ENCODE data around the gene FNBP1.
"Not testable (repeated sequence)": the region's sequence is repeated elsewhere in the genome, so short reads cannot be mapped to it uniquely, and the experiment has no call there.

Gene FNBP1

GRCh38 chr9:129904734-129905133, 138.3 kb downstream of the FNBP1 start:
- H3K27ac ChIP-seq (ENCODE audit: low read length): no peak overlapping the region
- no peaks in the 10 kb centered on the region for H3K9me3 ChIP-seq (ENCODE audit: insufficient read depth, low read depth, low read length)
- peaks cover 32% of the 10 kb centered on the region for H3K36me3 ChIP-seq (ENCODE audit: insufficient read depth, low read depth, low read length)
- H3K4me3 ChIP-seq (ENCODE audit: low read length): no peak overlapping the region
- peaks cover 5% of the 10 kb centered on the region; the same call in 1 of the 2 replicates for H3K4me1 ChIP-seq (ENCODE audit: insufficient read depth, low read length)
- no peaks in the 10 kb centered on the region for H3K27me3 ChIP-seq (ENCODE audit: insufficient read depth, low read length)
- no peak overlapping the region for H3K9ac ChIP-seq (ENCODE audit: low read depth, low read length)

GRCh38 chr9:129902740-129903134, 140.3 kb downstream of the FNBP1 start:
- no peaks in the 10 kb centered on the region for H3K27me3 ChIP-seq (ENCODE audit: insufficient read depth, low read length)
- no peak overlapping the region for H3K9ac ChIP-seq (ENCODE audit: low read depth, low read length)
- H3K9me3 ChIP-seq (ENCODE audit: insufficient read depth, low read depth, low read length): no peaks in the 10 kb centered on the region
- H3K4me1 ChIP-seq (ENCODE audit: insufficient read depth, low read length): no peaks in the 10 kb centered on the region
- H3K27ac ChIP-seq (ENCODE audit: low read length): no peak overlapping the region
- H3K4me3 ChIP-seq (ENCODE audit: low read length): no peak overlapping the region
- peaks cover 36% of the 10 kb centered on the region for H3K36me3 ChIP-seq (ENCODE audit: insufficient read depth, low read depth, low read length)

- H3K4me3 ChIP-seq (ENCODE audit: low read length): no peak overlapping the region
- no peaks in the 10 kb centered on the region for H3K27me3 ChIP-seq (ENCODE audit: insufficient read depth, low read length)
- H3K4me1 ChIP-seq (ENCODE audit: insufficient read depth, low read length): no peaks in the 10 kb centered on the region
- H3K36me3 ChIP-seq (ENCODE audit: insufficient read depth, low read depth, low read length): peaks cover 33% of the 10 kb centered on the region
- H3K27ac ChIP-seq (ENCODE audit: low read length): no peak overlapping the region
- no peak overlapping the region for H3K9ac ChIP-seq (ENCODE audit: low read depth, low read length)
- no peaks in the 10 kb centered on the region for H3K9me3 ChIP-seq (ENCODE audit: insufficient read depth, low read depth, low read length)
Measured at GRCh38 chr9:129901993-129902739, 140.8 kb downstream of the FNBP1 start.

- Histone ChIP-seq H3K9me3 (ENCODE audit: insufficient read depth, low read depth, low read length) (no peaks in the 10 kb centered on the region), H3K27ac (ENCODE audit: low read length) (no peak overlapping the region), H3K9ac (ENCODE audit: low read depth, low read length) (no peak overlapping the region), H3K36me3 (ENCODE audit: insufficient read depth, low read depth, low read length) (peaks cover 34% of the 10 kb centered on the region), H3K4me3 (ENCODE audit: low read length) (no peak overlapping the region), H3K4me1 (ENCODE audit: insufficient read depth, low read length) (no peaks in the 10 kb centered on the region), H3K27me3 (ENCODE audit: insufficient read depth, low read length) (no peaks in the 10 kb centered on the region)
Measured at GRCh38 chr9:129900263-129901027, 142.5 kb downstream of the FNBP1 start.

- Histone ChIP-seq H3K4me1 (ENCODE audit: insufficient read depth, low read length) (no peaks in the 10 kb centered on the region), H3K27ac (ENCODE audit: low read length) (no peak overlapping the region), H3K36me3 (ENCODE audit: insufficient read depth, low read depth, low read length) (peaks cover 40% of the 10 kb centered on the region)
Measured at GRCh38 chr9:129899620-129900019, 143.4 kb downstream of the FNBP1 start.

GRCh38 chr9:129898185-129898584, 144.8 kb downstream of the FNBP1 start:
- H3K27me3 ChIP-seq (ENCODE audit: insufficient read depth, low read length): no peaks in the 10 kb centered on the region
- H3K36me3 ChIP-seq (ENCODE audit: insufficient read depth, low read depth, low read length): peaks cover 40% of the 10 kb centered on the region
- H3K9ac ChIP-seq (ENCODE audit: low read depth, low read length): no peak overlapping the region
- no peak overlapping the region for H3K27ac ChIP-seq (ENCODE audit: low read length)
- H3K9me3 ChIP-seq (ENCODE audit: insufficient read depth, low read depth, low read length): no peaks in the 10 kb centered on the region
- no peak overlapping the region for H3K4me3 ChIP-seq (ENCODE audit: low read length)
- H3K4me1 ChIP-seq (ENCODE audit: insufficient read depth, low read length): no peaks in the 10 kb centered on the region

More at GRCh38 chr9:129899620-129900019, 143.4 kb downstream of the FNBP1 start:
- Histone ChIP-seq H3K4me3 (ENCODE audit: low read length) (no peak overlapping the region), H3K9ac (ENCODE audit: low read depth, low read length) (no peak overlapping the region), H3K27me3 (ENCODE audit: insufficient read depth, low read length) (no peaks in the 10 kb centered on the region), H3K9me3 (ENCODE audit: insufficient read depth, low read depth, low read length) (no peaks in the 10 kb centered on the region)

GRCh38 chr9:129897263-129897662, 145.7 kb downstream of the FNBP1 start:
- Histone ChIP-seq H3K27ac (ENCODE audit: low read length) (no peak overlapping the region), H3K9ac (ENCODE audit: low read depth, low read length) (no peak overlapping the region), H3K27me3 (ENCODE audit: insufficient read depth, low read length) (no peaks in the 10 kb centered on the region), H3K9me3 (ENCODE audit: insufficient read depth, low read depth, low read length) (no peaks in the 10 kb centered on the region), H3K36me3 (ENCODE audit: insufficient read depth, low read depth, low read length) (peaks cover 40% of the 10 kb centered on the region), H3K4me3 (ENCODE audit: low read length) (no peak overlapping the region), H3K4me1 (ENCODE audit: insufficient read depth, low read length) (no peaks in the 10 kb centered on the region)

- Histone ChIP-seq H3K36me3 (ENCODE audit: insufficient read depth, low read depth, low read length) (peaks cover 33% of the 10 kb centered on the region), H3K4me1 (ENCODE audit: insufficient read depth, low read length) (no peaks in the 10 kb centered on the region), H3K9me3 (ENCODE audit: insufficient read depth, low read depth, low read length) (no peaks in the 10 kb centered on the region), H3K4me3 (ENCODE audit: low read length) (no peak overlapping the region), H3K27ac (ENCODE audit: low read length) (no peak overlapping the region), H3K27me3 (ENCODE audit: insufficient read depth, low read length) (no peaks in the 10 kb centered on the region), H3K9ac (ENCODE audit: low read depth, low read length) (no peak overlapping the region)
Measured at GRCh38 chr9:129895376-129896268, 147.4 kb downstream of the FNBP1 start.

GRCh38 chr9:129894120-129894823, 148.7 kb downstream of the FNBP1 start:
- peaks cover 5% of the 10 kb centered on the region for H3K4me1 ChIP-seq (ENCODE audit: insufficient read depth, low read length)
- H3K36me3 ChIP-seq (ENCODE audit: insufficient read depth, low read depth, low read length): peaks cover 20% of the 10 kb centered on the region
- no peak overlapping the region for H3K4me3 ChIP-seq (ENCODE audit: low read length)
- H3K27ac ChIP-seq (ENCODE audit: low read length): no peak overlapping the region
- H3K9me3 ChIP-seq (ENCODE audit: insufficient read depth, low read depth, low read length): no peaks in the 10 kb centered on the region
- H3K9ac ChIP-seq (ENCODE audit: low read depth, low read length): no peak overlapping the region
- H3K27me3 ChIP-seq (ENCODE audit: insufficient read depth, low read length): no peaks in the 10 kb centered on the region

GRCh38 chr9:129891569-129891968, 151.4 kb downstream of the FNBP1 start:
- Histone ChIP-seq H3K4me1 (ENCODE audit: insufficient read depth, low read length) (peaks cover 5% of the 10 kb centered on the region), H3K36me3 (ENCODE audit: insufficient read depth, low read depth, low read length) (peaks cover 20% of the 10 kb centered on the region), H3K9ac (ENCODE audit: low read depth, low read length) (no peak overlapping the region), H3K9me3 (ENCODE audit: insufficient read depth, low read depth, low read length) (no peaks in the 10 kb centered on the region), H3K27ac (ENCODE audit: low read length) (no peak overlapping the region), H3K4me3 (ENCODE audit: low read length) (no peak overlapping the region), H3K27me3 (ENCODE audit: insufficient read depth, low read length) (no peaks in the 10 kb centered on the region)

- not testable (repeated sequence) for H3K9me3 ChIP-seq (ENCODE audit: insufficient read depth, low read depth, low read length); H3K27ac ChIP-seq (ENCODE audit: low read length); H3K4me1 ChIP-seq (ENCODE audit: insufficient read depth, low read length); H3K27me3 ChIP-seq (ENCODE audit: insufficient read depth, low read length)
- Histone ChIP-seq H3K9ac (ENCODE audit: low read depth, low read length) (peak overlapping the region; percentile 72; the same call in 1 of the 2 replicates), H3K4me3 (ENCODE audit: low read length) (peak overlapping the region; percentile 52; the same call in 1 of the 2 replicates), H3K36me3 (ENCODE audit: insufficient read depth, low read depth, low read length) (peaks cover 15% of the 10 kb centered on the region)
Measured at GRCh38 chr9:129890718-129891299, 152.2 kb downstream of the FNBP1 start.

Data from iPS-20b (cell line).